GM04503 (cell line): ENCODE data around the gene KIF13A.
"Not testable (repeated sequence)": the region's sequence is repeated elsewhere in the genome, so short reads cannot be mapped to it uniquely, and the experiment has no call there.

Experiments
- DNase-seq: peaks from one replicate; pipeline ENCODE4 v3.0.0-alpha.2; 2012; ENCODE audit warnings: low read depth

KIF13A gene

DNA sequence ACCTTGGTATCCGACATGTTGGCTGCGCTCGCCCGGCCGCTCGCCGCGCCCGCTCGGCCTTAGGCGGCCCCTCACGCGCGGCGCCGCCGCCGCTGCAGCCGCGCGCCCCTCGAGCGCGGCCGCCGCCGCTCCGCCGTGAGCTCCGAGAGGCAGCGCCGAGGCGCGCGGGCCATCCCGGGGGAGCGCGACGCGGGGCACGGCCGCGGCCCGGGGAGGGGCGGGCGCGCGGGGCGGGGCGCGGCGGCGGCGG lies at the start of gene KIF13A:
KIF13A (minus strand) TSS at position 189 of the 250 bp plus-strand sequence; CDS start at position 17, 172 bp downstream.
- no peak for DNase-seq

DNA sequence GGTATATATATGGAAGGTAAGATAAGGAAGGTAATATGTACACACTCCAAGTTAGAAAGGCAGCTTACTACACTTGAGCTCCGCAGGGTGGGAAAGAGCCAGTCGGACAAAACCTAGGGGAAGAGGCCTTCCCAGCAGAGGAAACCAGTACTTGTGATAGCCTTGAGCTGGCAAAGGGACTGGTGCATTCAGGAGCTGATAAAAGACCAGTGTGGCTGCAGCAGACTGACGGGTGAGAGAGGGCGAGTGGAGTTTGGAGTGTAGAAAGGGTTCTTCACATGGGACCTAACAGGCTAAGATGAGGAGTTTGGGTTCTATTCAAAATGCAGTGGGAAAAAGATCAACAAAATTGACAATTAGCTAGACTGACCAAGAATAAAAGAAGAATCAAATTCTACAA lies 49.3 kb upstream of the KIF13A start:
- DNase-seq: no peak

DNA sequence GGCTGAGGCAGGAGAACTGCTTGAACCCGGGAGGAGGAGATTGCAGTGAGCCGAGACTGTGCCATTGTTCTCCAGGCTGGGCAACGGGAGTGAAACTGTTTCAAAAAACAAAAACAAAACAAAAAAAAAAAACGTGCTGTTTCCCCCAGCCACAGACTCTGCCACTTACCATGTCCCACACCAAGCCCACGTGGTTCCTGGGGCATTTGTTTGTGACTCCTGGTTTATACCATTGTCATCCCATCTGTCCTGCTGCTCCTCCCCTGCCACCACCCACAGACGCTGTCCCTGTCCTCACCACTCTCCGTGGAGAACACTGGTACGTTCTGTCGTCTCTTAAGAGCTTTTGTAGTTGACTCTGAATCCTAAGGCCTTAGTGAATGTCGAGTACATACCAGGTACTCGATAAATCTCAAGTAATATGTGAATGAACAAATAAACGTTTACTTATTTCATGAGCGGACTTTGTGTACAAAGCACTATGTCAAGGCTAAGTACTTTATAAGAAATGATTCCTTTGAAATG lies 48.0 kb upstream of the KIF13A start:
- no peak for DNase-seq

DNA sequence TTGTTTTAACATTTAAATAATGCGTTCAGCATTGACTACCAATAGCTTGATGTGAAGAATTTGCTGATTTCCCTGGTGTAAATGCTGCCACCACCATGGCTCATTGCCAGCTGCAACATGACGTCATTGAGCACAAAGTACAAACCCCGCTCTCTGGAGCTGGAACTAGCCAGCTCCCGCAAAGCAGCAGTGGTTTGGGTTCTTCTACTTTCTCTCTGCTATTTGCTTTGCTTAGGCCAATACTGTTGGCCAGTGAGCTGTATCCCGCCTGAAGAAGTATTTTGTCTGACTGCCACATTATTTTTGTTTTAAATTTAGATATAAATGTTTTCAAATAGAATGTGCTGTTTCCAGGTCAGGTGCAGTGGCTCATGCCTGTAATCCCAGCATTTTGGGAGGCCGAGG lies 47.4 kb upstream of the KIF13A start:
- DNase-seq: no peak

DNA sequence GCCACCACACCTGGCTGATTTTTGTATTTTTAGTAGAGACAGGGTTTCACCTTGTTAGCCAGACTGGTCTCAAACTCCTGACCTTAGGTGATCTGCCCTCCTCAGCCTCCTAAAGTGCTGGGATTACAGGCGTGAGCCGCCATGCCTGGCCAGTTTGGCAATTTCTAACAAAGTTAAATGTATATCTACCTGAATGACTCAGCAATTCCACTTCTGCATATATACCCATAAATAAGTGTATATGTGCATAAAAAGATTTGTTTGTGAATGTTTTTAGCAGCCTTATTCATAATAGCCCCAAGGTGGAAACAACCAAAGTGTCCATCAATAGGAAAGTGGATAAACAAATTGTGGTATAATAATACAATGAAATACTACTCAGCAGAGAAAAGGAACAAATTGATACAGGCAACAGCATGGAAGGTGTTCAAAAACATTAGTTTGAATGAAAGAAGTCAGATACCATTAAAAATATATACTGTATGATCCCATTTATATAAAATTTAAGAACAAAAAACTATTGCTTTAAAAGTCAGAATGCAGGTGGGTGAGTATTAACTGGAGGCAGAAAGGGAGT lies 44.3 kb upstream of the KIF13A start:
- DNase-seq: no peak

DNA sequence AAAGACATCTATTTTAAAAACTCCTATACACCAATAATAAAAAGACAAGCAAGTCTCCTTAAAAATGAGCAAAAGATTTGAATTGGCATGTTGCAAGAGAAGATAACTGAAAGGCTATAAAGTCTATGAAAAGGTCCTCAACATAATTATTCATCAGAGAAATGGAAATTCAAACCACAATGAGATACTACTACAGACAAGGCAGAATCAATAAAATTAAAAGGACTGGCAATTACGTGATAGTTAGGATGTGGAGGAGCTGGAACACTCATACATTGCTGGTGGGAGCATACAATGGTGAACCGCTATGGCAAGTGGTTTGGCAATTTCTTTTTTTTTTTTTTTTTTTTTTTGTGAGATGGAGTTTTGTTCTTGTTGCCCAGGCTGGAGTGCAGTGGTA lies 43.8 kb upstream of the KIF13A start:
- DNase-seq: no peak

DNA sequence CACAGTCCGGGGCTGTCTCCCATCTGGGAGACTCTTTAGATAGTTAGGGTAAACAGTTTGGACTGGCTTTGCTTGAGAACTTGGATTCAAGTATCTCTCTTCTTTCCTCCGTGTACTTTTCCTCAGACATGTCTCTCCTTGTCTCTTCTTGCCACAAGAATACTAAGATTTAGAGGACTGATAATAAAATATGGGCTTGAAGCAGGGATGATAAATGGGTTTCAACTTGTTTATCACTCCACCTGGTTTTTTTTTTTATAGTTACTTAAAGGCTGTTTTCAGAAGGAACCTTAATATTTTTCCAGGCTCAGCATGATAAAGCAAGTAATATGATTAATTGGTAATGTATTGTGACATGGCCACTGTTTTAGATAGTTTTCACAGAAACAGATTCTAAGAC lies 40.9 kb upstream of the KIF13A start:
- no peak for DNase-seq

DNA sequence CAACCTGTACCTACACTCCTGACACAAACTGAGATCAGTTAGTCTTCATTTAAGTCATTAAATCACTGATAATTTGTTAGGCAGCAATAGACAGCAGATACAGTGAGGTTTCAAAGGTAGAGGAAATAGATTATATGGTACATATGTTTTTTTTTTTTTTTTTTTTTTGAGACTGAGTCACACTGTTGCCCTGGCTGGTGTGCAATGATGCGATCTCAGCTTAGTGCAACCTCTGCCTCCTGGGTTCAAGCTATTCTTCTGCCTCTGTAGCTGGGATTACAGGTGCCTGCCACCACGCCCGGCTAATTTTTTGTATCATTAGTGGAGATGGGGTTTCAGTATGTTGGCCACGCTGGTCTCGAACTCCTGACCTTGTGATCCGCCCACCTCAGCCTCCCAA lies 38.2 kb upstream of the KIF13A start:
- DNase-seq: no peak

DNA sequence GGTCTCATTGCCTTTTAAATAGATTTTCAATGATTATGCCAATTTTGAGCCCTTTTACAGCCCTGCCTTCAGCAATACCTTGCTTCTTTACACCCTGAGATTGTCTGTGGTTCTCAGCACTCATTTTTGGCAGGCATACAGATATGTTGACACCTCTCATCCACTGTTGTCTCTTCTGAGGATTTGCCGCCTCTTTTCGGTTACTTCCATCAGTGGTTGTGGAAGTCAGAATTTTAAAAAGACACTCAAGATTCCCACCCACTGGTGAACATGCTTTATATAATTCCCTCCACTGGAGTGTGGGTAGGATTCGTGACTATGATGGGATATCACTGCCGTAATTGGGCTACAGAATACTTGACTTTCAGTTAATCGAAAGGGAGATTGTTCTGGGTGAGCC lies 37.4 kb upstream of the KIF13A start:
- DNase-seq: no peak

DNA sequence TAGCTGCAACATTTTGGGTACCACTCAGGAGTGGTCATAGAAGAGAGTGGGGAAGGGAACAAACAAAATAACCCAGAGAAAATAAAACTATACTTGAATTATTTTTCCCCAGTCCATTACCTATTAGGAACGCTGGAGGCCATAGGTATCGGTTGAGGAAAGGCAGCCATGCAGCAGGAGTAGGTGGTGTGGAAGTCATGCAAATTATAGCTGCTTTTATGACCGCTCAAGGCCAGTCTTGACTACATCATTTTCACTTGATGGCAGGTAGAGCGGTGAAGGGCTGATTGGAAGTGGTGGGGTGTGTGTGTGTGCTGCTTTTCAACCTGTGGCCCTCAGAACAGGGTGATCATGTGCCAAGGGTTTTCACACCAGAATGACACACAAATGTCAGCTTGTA lies 36.5 kb upstream of the KIF13A start:
- DNase-seq: no peak

DNA sequence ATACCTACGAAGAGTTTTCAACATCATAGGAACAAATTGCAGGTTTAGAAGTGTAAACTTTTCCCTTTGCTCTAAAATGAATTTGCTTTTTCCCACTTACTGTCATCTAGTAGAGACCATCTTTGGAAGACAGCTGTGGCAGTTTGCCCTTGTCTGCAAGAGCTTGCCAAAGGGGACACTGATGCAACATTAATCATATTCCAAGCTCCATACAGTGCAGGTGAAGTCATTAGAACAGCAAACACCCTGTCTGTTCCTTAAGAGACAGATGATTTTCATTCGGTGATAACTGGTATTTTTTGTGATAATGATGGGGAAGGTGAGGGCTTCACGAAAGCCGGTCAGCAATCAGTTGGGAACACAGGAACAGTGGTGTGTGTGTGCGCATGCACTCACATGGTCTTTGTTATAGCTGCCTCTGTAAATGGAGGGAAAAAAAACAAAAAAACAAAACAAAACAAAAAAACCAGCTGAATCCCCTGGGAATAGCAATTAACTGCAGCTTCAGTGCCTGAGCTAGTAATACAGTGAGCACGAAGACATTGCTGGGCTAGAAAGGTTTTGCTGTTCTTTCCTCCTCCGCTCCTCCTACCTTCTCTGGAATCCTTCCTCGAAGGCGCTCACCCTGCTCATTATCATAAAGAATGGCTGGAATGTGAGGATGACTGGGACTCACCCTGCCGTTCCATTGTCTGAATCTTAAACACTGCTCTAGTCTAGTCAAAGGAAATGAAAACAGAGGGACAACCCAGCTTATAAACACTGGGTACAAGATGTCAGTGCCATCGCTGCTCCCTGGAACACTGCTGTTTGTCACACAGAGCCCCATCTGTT lies 35.2 kb upstream of the KIF13A start:
- peak; percentile 79 for DNase-seq

DNA sequence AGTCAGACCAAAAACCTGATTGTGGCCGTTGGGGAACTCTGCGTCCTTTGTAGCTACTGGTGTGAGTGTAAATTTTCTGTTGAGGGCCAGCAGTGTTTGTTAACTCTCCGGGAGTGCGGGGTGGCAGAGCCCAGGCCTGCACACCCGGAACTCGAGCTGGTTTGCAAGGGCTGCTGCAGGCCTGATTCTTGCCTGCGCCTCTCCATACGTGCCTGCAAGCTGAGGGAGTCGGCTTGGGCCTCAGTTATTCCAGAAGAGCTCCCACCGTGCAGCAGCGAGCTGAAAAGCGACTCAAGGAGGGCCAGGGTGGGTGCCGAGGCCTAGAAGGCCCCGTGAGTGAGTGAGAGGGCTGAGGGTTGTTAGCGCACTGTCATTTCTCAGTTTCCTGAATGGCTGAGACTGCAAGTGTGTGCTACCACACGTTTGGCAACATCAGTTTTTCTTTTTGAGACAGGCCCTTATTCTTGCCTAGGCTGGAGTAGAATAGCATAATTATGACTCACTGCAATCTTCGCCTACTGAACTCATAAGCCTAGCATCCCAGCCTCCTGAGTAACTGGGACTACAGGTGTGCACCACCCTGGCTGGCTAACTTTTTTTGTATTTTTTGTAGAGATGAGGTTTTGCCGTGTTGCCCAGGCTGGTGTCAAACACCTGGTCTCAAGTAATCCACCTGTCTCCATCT lies 33.9 kb upstream of the KIF13A start:
- DNase-seq: no peak

DNA sequence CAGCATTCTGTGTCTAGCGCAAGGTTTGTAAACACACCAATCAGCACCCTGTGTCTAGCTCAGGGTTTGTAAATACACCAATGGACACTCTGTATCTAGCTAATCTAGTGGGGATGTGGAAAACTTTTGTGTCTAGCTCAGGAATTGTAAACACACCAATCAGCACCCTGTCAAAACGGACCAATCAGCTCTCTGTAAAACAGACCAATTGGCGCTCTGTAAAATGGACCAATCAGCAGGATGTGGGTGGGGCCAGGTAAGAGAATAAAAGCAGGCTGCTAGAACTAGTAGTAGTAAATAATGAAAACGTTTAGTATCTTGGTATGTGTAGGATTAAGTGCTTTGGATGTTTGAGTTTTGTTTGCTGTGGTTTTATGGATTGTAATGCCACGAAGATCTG lies 33.1 kb upstream of the KIF13A start:
- not testable (repeated sequence) for DNase-seq

DNA sequence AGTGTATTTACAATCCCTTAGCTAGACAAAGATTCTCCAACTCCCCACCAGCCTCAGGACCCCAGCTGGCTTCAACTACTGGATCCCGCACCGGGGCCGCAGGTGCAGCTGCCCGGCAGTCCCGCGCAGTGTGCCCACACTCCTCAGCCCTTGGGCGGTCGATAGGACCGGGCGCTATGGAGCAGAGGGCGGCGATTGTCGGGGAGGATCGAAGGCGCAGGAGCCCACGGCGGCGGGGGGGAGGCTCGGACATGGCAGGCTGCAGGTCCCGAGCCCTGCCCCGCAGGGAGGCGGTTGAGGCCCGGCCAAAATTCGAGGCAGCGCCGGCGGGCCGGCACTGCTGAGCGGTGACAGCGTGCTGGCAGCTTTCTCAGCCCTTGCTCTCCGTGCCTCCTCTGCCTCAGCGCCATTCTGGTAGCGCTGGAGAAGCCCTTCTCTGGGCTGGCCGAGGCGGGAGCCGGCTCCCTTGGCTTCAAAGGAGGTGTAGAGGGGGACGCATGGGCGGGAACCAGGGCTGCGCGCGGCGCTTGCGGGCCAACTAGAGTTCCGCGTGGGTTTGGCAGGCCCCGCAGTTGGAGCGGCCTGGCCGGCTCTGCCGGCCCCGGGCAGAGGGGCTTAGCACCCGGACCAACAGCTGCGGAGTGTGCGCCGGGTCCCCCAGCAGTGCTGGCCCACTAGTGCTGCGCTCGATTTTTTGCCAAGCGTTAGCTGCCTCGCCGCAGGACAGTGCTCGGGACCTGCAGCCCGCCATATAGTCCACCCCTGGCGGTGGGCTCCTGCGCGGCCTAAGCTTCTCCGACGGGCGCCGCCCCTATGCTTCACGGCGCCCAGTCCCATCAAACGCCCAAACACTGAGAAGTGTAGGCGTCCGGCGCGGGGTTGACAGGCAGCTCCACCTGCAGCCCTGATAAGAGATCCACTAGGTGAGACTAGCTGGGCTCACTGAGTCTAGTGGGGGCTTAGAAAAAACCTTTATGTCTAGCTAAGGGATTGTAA lies 32.4 kb upstream of the KIF13A start:
- DNase-seq: no peak

DNA sequence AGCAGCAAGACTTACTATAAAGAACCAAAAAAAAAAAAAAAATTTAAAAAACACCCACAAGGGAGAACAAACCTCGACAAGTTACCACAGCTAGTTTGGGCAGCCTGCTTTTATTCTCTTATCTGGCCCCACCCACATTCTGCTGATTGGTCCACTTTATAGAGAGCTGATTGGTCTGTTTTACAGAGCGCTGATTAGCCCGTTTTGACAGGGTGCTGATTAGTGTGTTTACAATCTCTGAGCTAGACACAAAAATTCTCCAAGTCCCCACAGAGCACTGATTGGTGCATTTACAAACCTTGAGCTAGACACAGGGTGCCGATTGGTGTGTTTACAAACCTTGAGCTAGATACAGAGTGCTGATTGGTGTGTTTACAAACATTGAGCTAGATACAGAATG lies 31.7 kb upstream of the KIF13A start:
- not testable (repeated sequence) for DNase-seq

DNA sequence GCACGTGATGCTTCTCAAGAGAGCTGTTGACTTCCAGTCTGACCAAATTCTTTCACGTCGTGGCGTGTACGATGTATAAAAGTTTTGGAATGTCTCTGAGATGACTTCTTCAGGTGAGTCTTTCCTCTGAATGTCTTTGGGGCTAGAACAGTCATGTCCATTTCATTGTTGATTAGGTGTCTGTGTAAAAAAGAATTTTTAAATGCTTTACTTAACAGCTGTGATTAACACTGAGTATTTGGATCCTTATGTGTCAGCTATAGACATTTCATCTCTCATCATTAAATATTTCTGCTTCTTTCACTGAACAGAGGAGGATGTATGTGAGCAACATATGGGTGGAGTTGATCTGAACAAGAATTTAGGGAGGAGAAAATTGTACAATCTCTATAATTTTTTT lies 29.3 kb upstream of the KIF13A start:
- DNase-seq: no peak

DNA sequence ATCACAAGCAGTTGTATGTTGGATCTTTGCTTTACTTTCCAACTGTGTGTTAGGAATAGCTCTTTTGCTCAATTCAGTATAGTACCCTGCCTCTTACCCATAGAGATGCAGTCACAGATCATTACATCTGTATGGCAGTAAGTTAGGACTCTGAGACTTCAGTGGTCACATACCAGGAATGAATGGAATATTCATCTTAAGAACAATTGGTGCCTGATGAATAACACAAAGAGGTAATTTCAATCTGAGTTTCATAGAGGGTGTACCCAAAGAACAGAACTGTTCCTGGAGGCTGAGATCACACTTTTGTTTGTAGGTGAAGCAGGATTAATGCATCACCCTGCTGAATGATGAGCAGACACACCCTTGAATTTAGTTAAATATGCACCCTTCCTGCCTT lies 28.7 kb upstream of the KIF13A start:
- no peak for DNase-seq

DNA sequence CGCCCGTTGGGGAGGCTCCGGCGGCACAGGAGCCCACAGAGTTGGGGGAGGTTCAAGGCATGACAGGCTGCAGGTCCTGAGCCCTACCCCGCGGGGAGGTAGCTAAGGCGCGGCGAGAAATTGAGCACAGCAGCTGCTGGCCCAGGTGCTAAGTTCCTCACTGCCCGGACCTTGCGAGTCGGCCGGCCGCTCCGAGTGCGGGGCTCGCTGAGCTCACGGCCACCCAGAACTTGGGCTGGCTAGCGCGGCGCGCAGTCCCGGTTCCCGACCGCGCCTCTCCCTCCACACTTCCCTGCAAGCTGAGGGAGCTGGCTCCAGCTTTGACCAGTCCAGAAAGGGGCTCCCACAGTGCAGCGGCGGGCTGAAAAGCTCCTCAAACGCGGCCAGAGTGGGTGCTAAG lies 23.9 kb upstream of the KIF13A start:
- DNase-seq: no peak

DNA sequence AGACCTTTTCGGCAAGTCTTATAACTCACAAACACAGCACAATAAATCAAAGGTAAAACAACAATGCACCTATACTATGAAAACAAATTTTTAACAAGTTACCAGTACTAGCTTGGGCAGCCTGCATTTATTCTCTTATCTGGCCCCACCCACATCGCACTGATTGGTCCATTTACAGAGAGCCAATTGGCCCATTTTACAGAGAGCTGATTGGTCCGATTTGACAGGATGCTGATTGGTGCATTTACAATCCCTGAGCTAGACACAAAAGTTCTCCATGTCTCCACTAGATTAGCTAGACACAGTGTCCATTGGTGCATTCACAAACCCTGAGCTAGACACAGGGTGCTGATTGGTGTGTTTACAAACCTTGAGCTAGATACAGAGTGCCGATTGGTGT lies 23.1 kb upstream of the KIF13A start:
- DNase-seq: not testable (repeated sequence)

DNA sequence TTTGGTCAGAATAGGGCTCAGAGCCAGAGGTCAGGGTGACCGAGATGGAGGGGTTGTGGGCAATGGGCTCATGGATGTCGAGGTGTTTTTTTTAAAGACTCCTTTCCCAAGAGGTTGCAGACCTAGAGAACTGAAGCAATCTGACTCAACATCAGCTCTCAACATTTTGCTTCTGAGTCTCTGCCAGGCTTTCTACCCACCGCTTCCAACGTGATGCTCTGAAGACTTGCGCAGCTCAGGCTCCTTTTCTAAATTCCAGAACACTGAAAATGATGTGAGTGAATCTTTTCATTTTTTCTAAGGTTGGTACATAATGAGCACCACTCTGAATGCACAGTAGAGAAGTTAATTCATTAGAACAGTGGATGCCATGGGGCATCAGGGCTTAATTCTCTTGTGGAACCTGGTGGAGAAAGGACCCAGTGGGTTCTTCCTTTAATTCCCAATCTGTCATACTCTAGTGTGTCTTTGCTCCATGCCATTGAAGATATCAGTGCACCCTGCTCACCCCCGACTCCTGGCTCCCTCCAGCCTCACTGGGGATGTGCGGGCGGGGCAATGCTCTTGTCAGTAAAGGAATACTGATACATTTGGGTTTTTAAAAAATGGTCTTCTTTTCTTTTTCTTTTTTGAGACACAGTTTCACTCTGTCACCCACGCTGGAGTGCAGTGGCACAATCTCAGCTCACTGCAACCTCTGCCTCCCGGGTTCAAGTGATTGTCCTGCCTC lies 17.0 kb upstream of the KIF13A start:
- no peak for DNase-seq

DNA sequence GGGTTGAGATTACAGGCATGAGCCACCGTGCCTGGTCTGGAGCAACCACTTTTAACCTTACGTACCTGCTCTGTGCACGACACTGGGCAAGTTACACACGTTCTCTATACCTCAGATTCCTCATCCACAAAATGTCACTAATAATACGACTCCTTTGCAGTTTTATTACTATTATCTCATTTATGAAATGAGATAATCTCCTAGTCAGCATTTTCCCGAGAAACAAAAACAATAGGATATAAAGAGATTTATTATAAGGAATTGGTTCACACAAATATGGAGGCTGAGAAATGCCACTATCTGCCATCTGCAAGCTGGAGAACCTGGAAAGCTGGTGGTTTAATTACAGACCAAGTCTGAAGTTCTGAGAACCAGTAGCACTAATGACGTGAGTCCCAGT lies 12.0 kb upstream of the KIF13A start:
- DNase-seq: no peak
